Activated naive CD8-positive, alpha-beta T cell (primary cell): Measurements from ENCODE around the gene MIEN1.
A peak's percentile ranks its signal among the peaks of the same experiment; 100 is the strongest.
"Not testable (repeated sequence)": the region's sequence is repeated elsewhere in the genome, so short reads cannot be mapped to it uniquely, and the experiment has no call there.

ENCODE experiments used
- H3K27ac Mint-ChIP-seq: one replicate; pipeline ENCODE4 v1.8.0; 2021; ENCODE audit warnings: mixed read lengths
- H3K27me3 Mint-ChIP-seq: one replicate; pipeline ENCODE4 v1.8.0; 2021; ENCODE audit warnings: mixed read lengths
- H3K36me3 Mint-ChIP-seq: one replicate; pipeline ENCODE4 v1.8.0; 2021; ENCODE audit warnings: mixed read lengths
- H3K4me1 Mint-ChIP-seq: one replicate; pipeline ENCODE4 v1.8.0; 2021; ENCODE audit warnings: low read depth, mixed read lengths
- H3K4me3 Mint-ChIP-seq: one replicate; pipeline ENCODE4 v1.8.0; 2021; ENCODE audit warnings: mild to moderate bottlenecking, mixed read lengths
- H3K9me3 Mint-ChIP-seq: one replicate; pipeline ENCODE4 v1.8.0; 2021; ENCODE audit warnings: low read depth, mixed read lengths

MIEN1 gene

DNA sequence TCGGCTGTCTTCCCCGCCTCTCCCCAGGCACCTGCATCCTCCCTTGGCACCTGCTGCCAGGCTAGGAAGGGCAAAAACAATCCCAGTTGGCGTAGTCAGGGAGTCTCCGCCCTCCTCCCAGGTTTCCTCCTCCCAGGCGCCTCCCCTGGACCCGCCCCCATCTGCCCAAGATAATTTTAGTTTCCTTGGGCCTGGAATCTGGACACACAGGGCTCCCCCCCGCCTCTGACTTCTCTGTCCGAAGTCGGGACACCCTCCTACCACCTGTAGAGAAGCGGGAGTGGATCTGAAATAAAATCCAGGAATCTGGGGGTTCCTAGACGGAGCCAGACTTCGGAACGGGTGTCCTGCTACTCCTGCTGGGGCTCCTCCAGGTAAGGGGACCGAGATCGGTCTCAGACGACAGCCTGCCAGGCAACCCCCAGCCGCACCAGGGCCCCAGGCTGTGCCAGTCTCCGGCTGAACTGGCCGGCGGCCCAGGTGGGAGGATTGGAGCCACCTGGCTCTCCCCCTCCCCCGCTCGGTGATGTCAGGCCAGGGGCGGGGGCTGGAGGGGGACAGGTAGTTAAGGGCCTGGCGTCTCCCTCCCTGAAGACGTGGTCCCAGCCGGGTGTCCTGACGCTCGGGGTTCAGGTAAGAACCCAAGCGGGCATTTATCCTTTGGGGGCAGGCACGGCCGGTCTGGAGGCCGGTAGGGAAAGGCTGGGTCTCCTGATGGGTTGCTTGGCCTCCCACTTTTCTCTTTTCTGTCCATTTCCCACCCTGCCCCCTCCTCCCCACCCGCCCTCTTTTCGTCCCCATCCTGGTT is 7.6 kb upstream of the MIEN1 start, which contains the start of gene GRB7:
GRB7 (plus strand) TSS at position 179 of the 808 bp plus-strand sequence. CDS start 4,364 bp downstream, outside the sequence.
- Mint-ChIP-seq H3K4me1 (peaks cover 13% of the 10 kb centered on the region), H3K4me3 (peak within 1 kb of the TSS; percentile 79), H3K9me3 (no peaks in the 10 kb centered on the region), H3K27ac (no peak within 1 kb of the TSS), H3K36me3 (no peaks in the 10 kb centered on the region), H3K27me3 (peaks cover 3% of the 10 kb centered on the region)

DNA sequence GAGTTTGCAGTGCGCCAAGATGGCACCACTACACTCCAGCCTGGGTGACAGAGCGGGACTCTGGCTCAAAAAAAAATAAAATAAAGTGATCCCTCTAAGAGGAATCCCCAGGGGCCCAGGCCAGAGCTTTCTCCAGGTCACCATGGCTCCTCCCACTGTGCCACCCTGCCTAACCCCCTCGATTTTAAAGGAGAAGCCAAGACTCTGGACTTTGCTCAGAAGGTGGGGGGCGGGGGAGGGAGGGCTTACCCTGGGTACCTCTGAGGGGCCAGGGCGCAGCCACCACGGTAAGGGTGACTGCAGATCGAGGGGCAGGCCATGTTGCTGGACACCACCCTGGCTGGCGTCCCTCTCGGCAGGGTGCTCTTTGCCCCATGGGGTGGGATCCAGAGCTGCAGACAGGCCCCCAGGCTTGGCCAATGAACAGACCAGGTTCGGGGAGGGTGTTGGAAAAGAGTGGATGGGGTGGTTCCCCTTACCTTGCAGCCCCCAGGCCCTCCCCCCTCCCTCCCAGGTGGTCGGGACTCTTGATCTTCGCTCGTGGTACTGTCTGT is 7.0 kb upstream of the MIEN1 start:
- no peaks in the 10 kb centered on the region for H3K9me3 Mint-ChIP-seq
- no peaks in the 10 kb centered on the region for H3K36me3 Mint-ChIP-seq
- peaks cover 3% of the 10 kb centered on the region for H3K27me3 Mint-ChIP-seq
- H3K4me1 Mint-ChIP-seq = peaks cover 15% of the 10 kb centered on the region
- H3K4me3 Mint-ChIP-seq = no peak overlapping the region
- H3K27ac Mint-ChIP-seq = no peak overlapping the region

DNA sequence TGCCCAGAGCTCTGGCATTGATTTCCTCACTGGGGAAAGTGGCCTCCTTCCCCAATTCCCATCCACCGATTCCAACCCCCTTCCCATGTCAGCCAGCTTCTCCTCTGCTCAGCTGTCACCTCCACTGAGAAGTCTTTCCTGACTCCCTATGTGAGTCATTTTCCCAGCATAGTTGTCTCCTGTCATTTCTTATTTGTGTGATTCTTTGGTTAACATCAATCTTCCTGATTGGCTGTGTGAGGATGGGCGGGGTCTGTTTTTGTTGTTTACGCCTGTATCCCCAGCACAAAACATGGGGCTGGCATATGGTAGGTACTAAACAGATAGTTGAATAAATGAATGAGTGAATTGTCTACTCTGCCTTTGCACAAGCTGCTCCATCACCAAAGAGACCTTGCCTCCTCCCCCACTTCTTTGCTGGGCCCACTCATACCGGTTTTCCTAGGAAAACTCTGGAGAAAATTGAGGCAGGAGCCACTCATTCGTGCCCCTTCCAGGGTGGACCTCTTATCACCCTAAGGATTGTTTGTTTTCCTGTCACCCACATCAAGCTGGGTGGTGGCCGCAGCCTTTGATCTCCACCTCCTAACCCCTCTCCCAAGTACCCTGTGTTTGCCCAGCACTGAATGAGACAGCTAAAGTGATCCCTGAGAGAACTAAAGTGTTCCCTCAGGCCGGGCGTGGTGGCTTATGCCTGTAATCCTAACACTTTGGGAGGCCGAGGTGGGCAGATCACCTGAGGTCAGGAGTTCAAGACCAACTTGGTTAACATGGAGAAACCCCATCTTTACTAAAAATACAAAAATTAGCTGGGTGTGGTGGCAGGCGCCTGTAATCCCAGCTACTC is 6.2 kb upstream of the MIEN1 start:
- H3K36me3 Mint-ChIP-seq = no peaks in the 10 kb centered on the region
- no peak overlapping the region for H3K27ac Mint-ChIP-seq
- no peak overlapping the region for H3K4me3 Mint-ChIP-seq
- H3K4me1 Mint-ChIP-seq = peaks cover 15% of the 10 kb centered on the region
- H3K9me3 Mint-ChIP-seq = no peaks in the 10 kb centered on the region
- H3K27me3 Mint-ChIP-seq = peaks cover 3% of the 10 kb centered on the region

DNA sequence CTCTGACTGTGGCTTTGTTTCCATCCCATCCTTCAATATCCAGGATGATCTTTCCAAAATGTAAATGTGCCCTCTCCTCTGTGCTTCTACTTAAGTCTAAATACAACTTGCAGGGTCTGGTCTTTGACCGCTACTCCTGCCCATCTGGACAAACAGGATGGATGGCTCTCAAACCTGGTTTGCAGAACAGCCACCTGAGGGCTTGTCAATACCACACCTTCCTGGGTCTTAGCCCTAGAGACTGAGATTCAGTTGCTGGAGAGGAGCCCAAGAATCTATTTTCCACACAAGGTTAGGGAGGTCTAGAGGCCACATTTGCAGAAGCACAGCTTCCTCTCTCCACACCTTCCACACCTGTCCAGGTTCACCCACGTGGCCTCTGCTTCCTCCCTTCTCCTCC is 5.5 kb upstream of the MIEN1 start:
- Mint-ChIP-seq H3K4me1 (peaks cover 15% of the 10 kb centered on the region), H3K27ac (no peak overlapping the region), H3K4me3 (no peak overlapping the region), H3K9me3 (no peaks in the 10 kb centered on the region), H3K36me3 (no peaks in the 10 kb centered on the region), H3K27me3 (peaks cover 3% of the 10 kb centered on the region)

DNA sequence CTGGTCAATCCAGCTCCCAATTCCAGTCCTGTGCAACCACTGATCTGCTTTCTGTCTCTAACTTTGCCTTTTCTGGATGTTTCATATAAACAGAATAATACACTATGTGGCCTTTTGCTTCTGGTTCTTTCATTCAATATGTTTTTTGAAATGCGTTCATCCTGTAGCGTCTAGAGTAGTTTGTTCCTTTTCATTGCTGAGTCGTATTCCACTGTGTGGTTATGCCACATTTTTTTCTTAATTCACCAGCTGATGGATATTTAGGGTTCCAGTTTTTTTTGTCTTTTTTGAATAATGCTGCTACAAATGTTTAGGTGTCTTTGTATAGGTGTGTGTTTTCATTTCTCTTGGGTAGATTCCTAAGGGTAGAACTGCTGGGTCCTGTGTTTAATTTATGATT is 2.3 kb upstream of the MIEN1 start:
- Mint-ChIP-seq H3K4me1 (peaks cover 16% of the 10 kb centered on the region), H3K9me3 (no peaks in the 10 kb centered on the region), H3K27ac (no peak overlapping the region), H3K4me3 (peak overlapping the region; percentile 3), H3K36me3 (peaks cover 2% of the 10 kb centered on the region), H3K27me3 (no peaks in the 10 kb centered on the region)

DNA sequence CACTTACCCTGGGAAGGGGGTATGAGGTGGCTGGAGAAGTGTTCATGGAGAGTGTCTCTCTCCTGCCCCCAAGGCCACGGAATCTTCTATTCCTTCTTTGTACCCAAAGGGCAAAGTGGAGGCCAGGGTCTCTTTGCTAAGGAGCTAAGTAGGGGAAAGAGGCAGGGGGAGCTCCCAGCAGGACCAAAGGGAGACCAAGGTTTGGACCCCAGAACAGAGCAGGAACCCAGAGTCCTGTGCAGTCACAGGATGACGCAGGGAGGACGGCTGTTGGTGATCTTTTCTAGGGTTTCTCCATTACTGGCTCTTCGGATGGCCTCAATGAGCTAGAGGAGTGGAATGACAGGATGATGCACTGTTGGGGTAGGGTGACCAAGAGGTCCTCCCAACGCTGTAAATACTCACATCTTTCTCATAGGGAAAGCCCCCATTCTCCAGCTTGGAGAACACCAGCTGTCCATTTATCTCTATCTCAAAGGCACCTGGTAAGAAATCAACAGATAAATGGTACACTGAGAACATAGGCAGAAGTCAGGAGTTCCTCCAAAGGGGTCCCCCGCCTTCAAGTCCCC is 966 bp downstream of the MIEN1 start:
- peaks cover 2% of the 10 kb centered on the region for H3K36me3 Mint-ChIP-seq
- H3K4me3 Mint-ChIP-seq = peak overlapping the region; percentile 94
- H3K27me3 Mint-ChIP-seq = no peaks in the 10 kb centered on the region
- H3K27ac Mint-ChIP-seq = peak overlapping the region; percentile 87
- H3K9me3 Mint-ChIP-seq = no peaks in the 10 kb centered on the region
- peaks cover 16% of the 10 kb centered on the region for H3K4me1 Mint-ChIP-seq

DNA sequence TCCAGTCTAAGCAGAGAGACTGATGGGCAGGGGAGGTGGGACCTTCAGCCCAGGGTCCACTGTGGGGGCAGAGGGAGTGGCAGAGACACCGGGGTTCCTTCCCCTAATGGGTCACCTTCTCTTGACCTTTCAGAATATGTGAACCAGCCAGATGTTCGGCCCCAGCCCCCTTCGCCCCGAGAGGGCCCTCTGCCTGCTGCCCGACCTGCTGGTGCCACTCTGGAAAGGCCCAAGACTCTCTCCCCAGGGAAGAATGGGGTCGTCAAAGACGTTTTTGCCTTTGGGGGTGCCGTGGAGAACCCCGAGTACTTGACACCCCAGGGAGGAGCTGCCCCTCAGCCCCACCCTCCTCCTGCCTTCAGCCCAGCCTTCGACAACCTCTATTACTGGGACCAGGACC is 2.8 kb downstream of the MIEN1 start:
- H3K36me3 Mint-ChIP-seq = peaks cover 3% of the 10 kb centered on the region
- H3K4me1 Mint-ChIP-seq = peaks cover 16% of the 10 kb centered on the region
- H3K4me3 Mint-ChIP-seq = no peak overlapping the region
- H3K9me3 Mint-ChIP-seq = no peaks in the 10 kb centered on the region
- H3K27me3 Mint-ChIP-seq = no peaks in the 10 kb centered on the region
- H3K27ac Mint-ChIP-seq = no peak overlapping the region

DNA sequence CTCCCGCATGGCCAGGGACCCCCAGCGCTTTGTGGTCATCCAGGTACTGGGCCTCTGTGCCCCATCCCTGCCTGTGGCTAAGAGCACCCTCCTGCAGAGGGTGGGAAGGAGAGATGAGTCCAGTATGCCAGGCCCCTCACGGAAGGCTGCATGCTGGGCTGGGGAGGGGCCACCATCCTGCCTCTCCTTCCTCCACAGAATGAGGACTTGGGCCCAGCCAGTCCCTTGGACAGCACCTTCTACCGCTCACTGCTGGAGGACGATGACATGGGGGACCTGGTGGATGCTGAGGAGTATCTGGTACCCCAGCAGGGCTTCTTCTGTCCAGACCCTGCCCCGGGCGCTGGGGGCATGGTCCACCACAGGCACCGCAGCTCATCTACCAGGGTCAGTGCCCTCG is 3.7 kb downstream of the MIEN1 start:
- Mint-ChIP-seq H3K4me3 (no peak overlapping the region), H3K9me3 (no peaks in the 10 kb centered on the region), H3K27me3 (no peaks in the 10 kb centered on the region), H3K36me3 (peaks cover 3% of the 10 kb centered on the region), H3K27ac (no peak overlapping the region), H3K4me1 (peaks cover 14% of the 10 kb centered on the region)

DNA sequence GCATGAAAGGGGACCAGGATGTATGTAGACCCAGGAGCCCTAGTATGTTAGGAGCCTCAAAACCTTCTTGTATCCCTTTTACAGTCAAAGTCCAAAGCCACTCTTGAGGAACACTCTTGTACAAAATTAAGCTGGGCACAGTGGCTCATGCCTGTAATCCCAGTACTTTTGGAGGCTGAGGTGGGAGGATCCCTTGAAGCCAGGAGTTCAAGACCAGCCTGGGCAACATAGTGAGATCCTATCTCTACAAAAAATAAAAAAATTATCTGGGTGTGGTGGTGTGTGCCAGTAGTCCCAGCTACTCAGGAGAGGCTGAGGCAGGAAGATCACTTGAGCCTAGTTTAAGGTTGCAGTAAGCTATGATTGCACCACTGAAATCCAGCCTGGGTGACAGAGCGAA is 4.4 kb downstream of the MIEN1 start:
- not testable (repeated sequence) for H3K9me3 Mint-ChIP-seq, H3K27me3 Mint-ChIP-seq, H3K36me3 Mint-ChIP-seq, H3K4me3 Mint-ChIP-seq, H3K27ac Mint-ChIP-seq
- H3K4me1 Mint-ChIP-seq = peaks cover 14% of the 10 kb centered on the region

DNA sequence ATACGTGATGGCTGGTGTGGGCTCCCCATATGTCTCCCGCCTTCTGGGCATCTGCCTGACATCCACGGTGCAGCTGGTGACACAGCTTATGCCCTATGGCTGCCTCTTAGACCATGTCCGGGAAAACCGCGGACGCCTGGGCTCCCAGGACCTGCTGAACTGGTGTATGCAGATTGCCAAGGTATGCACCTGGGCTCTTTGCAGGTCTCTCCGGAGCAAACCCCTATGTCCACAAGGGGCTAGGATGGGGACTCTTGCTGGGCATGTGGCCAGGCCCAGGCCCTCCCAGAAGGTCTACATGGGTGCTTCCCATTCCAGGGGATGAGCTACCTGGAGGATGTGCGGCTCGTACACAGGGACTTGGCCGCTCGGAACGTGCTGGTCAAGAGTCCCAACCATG is 5.6 kb downstream of the MIEN1 start:
- H3K27me3 Mint-ChIP-seq = no peaks in the 10 kb centered on the region
- no peak overlapping the region for H3K27ac Mint-ChIP-seq
- H3K36me3 Mint-ChIP-seq = peaks cover 3% of the 10 kb centered on the region

DNA sequence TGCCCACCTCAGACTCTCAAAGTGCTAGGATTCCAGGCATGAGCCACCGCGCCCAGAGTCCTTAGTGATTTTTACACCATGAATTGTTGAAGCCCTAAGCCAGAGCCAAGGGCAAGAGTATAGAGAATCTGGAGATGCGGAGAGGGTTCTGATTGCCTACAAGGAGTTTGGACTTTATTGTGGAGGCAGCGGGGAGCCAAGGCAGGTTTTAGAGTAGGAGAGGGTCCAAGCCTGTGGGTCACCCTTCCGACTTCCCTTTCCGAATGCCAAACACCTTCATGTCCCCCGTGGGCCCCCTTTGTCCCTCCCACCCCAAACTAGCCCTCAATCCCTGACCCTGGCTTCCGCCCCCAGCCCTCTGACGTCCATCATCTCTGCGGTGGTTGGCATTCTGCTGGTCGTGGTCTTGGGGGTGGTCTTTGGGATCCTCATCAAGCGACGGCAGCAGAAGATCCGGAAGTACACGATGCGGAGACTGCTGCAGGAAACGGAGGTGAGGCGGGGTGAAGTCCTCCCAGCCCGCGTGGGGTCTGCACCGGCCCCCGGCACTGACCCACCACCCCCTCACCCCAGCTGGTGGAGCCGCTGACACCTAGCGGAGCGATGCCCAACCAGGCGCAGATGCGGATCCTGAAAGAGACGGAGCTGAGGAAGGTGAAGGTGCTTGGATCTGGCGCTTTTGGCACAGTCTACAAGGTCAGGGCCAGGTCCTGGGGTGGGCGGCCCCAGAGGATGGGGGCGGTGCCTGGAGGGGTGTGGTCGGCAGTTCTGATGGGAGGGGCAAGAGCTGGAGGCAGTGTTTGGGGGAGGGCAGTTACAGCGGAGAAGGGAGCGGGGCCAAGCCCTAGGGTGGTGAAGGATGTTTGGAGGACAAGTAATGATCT is 7.1 kb downstream of the MIEN1 start:
- H3K36me3 Mint-ChIP-seq = peaks cover 2% of the 10 kb centered on the region
- no peak overlapping the region for H3K27ac Mint-ChIP-seq
- H3K4me3 Mint-ChIP-seq = no peak overlapping the region
- no peaks in the 10 kb centered on the region for H3K9me3 Mint-ChIP-seq
- H3K27me3 Mint-ChIP-seq = no peaks in the 10 kb centered on the region
- H3K4me1 Mint-ChIP-seq = no peaks in the 10 kb centered on the region

More for the DNA sequence above, 5.6 kb downstream of the MIEN1 start:
- Mint-ChIP-seq H3K4me3 (no peak overlapping the region), H3K9me3 (no peaks in the 10 kb centered on the region), H3K4me1 (peaks cover 13% of the 10 kb centered on the region)

DNA sequence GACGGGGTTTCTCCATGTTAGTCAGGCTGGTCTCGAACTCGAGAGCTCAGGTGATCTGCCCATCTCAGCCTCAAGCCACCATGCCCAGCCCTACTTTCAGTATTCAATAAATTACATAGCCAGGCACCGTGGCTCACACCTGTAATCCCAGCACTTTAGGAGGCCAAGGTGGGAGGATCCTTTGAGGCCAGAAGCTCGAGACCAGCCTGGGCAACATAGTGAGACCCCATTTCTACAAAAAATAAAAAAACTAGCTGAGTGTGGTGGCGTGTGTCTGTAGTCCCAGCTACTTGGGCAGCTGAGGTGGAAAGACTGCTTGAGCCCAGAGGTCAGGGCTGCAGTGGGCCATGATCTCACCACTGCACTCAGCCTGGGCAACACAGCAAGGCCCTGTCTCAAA is 8.2 kb downstream of the MIEN1 start:
- H3K36me3 Mint-ChIP-seq = peaks cover 2% of the 10 kb centered on the region
- no peaks in the 10 kb centered on the region for H3K4me1 Mint-ChIP-seq
- no peak overlapping the region for H3K27ac Mint-ChIP-seq
- no peak overlapping the region for H3K4me3 Mint-ChIP-seq
- H3K9me3 Mint-ChIP-seq = no peaks in the 10 kb centered on the region
- no peaks in the 10 kb centered on the region for H3K27me3 Mint-ChIP-seq

DNA sequence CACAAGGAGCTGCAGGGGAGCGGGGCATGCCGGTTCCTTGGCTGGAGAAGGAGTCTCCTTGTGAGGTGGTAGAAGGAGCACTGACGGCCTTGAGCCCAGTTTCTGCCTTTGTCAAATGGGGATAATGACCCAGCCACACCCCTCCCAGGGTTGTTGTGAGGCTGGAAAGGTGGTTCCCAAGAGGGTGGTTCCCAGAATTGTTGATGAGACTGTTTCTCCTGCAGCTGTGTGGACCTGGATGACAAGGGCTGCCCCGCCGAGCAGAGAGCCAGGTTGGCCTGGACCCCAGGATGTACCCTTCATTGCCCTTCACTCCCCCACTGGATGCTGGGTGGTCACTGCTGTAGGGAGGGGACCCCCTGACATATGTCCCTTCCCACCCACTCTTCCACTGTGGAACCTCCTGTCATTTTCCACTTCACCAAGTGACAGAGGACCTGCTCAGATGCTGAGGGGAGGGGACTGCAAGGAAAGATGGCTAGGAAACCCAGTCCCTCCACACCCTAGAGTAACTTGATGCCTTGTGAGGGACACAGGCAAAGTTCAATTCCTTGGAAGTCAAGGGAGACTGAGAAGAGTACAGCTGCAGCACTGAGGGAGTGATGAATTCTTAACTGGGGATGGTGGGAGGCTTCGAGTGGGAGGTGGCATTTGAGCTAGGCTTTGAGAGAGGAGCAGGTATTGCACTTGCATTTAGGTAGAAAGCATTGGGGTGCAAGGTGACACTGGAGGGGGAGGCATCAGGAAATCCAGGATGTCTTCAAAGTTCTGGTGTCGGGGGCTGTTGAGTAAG is 10.6 kb downstream of the MIEN1 start:
- H3K36me3 Mint-ChIP-seq = peaks cover 2% of the 10 kb centered on the region
- H3K4me3 Mint-ChIP-seq = no peak overlapping the region
- H3K9me3 Mint-ChIP-seq = no peaks in the 10 kb centered on the region
- H3K4me1 Mint-ChIP-seq = no peaks in the 10 kb centered on the region
- no peak overlapping the region for H3K27ac Mint-ChIP-seq
- no peaks in the 10 kb centered on the region for H3K27me3 Mint-ChIP-seq
